Activated CD8-positive, alpha-beta T cell treated with anti-CD3 and anti-CD28 coated beads for 36 hours (primary cell): ENCODE measurements around the gene DDX1. TPM values are rescaled to one million over a fixed set of nuclear protein-coding genes. Genes with fewer than 3 reads are reported as not detected.

Source experiments
- ATAC-seq: fragments of 200-7000 bp; cut with Tn5 transposase; one replicate; pipeline ENCODE4 v1.10.0; 2021; ENCODE audit warnings: mild to moderate bottlenecking, moderate library complexity
- CTCF ChIA-PET: fragments of 350-600 bp; sonication (Branson Sonifier 250); formaldehyde crosslinking; loops from one replicate; lab custom pipeline; 2021; ENCODE audit warnings: antibody characterized with exemption; lab: Charles Lee
- POLR2A ChIA-PET: fragments of 350-600 bp; sonication (Branson Sonifier 250); formaldehyde crosslinking; loops from one replicate; lab custom pipeline; 2021; ENCODE audit warnings: antibody characterized with exemption; lab: Charles Lee
- DNase-seq: peaks from one replicate; pipeline ENCODE4 v3.0.0-alpha.2; 2020
- H3K27ac Mint-ChIP-seq: one replicate; pipeline ENCODE4 v1.8.0; 2021; ENCODE audit warnings: mild to moderate bottlenecking, mixed read lengths
- H3K27me3 Mint-ChIP-seq: one replicate; pipeline ENCODE4 v1.8.0; 2021; ENCODE audit warnings: mixed read lengths
- H3K36me3 Mint-ChIP-seq: one replicate; pipeline ENCODE4 v1.8.0; 2021; ENCODE audit warnings: low read depth, mixed read lengths
- H3K4me1 Mint-ChIP-seq: one replicate; pipeline ENCODE4 v1.8.0; 2021; ENCODE audit warnings: low read depth, mixed read lengths
- H3K4me3 Mint-ChIP-seq: one replicate; pipeline ENCODE4 v1.8.0; 2021; ENCODE audit warnings: mild to moderate bottlenecking, moderate library complexity, mixed read lengths
- H3K9me3 Mint-ChIP-seq: one replicate; pipeline ENCODE4 v1.8.0; 2021; ENCODE audit warnings: mixed read lengths
- CTCF ChIP-seq: fragments of 200-600 bp; IDR thresholded peaks from one replicate; pipeline ENCODE4 v1.8.0; 2022; ENCODE audit warnings: antibody characterized with exemption, mild to moderate bottlenecking
- intact Hi-C: fragments of 100-400 bp; cut with micrococcal nuclease; formaldehyde crosslinking; loops from one replicate; pipeline ENCODE4 v1.10.0; 2022
- total RNA-seq, 2 experiments: library from RNA; stranded (reverse); gene quantifications; one replicate each; pipeline ENCODE4 v1.2.3, GENCODE V29; 2021

Gene DDX1
- total RNA-seq, 2 experiments from 2014 or later = 90.3 to 92.5 TPM

DNA sequence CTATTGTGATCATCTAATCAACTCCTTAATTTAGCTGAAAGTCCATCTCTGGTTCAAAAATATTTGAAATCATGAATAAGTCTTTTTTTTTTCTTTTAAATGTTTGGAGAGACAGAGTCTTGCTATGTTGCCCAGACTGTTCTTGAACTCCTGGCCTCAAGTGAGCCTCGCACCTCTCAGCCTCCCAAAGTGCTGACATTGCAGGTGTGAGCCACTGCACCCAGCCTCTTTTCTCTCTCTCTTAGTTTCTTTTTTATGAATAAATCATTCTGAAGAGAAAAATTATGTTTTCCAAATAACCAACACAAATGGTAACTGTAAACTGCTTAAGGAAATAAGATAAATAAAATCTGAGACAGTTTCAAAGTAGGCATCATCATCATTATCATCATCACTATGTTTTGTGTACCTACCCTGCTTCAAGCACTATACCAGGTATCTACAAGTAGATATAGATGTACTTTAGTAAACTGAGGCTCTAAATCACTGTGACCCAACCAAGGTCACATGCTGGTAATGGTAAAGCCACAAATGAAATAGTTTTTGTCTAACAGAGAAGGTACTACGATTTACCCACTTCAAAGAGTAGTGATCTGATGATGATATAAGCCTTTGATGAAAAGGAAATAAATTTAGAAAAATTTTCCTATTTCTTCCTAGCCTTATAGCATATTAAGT is 25.5 kb upstream of the DDX1 start:
- ChIA-PET CTCF (interaction anchor here (1.2 to 2.6 kb wide), 2 partner anchors 11 to 12 kb away, joined by 8 to 21 read pairs; no protein-coding TSS in a partner anchor), POLR2A (interaction anchor here (2.2 kb wide), 1 partner anchor 26 kb away, joined by 4 read pairs; the partner anchor contains the start of gene DDX1)
- TF ChIP-seq CTCF = no peak
- intact Hi-C loops = no loop called here
- Mint-ChIP-seq H3K27me3 (peaks cover 3% of the 10 kb centered on the region), H3K27ac (no peak overlapping the region), H3K36me3 (no peaks in the 10 kb centered on the region), H3K4me1 (peaks cover 4% of the 10 kb centered on the region), H3K4me3 (no peak overlapping the region), H3K9me3 (no peaks in the 10 kb centered on the region)
- DNase-seq = no peak
- ATAC-seq = no peak

GRCh38 chr2:15566912-15567311 is 24.8 kb upstream of the DDX1 start:
- ChIA-PET CTCF (interaction anchor here (1.1 to 2.6 kb wide), 3 partner anchors 8 to 21 kb away, joined by 3 to 21 read pairs (median 3); no protein-coding TSS in a partner anchor), POLR2A (interaction anchor here (2.2 kb wide), 1 partner anchor 25 kb away, joined by 4 read pairs; the partner anchor contains the start of gene DDX1)
- Mint-ChIP-seq H3K4me1 (peaks cover 4% of the 10 kb centered on the region), H3K27me3 (peaks cover 3% of the 10 kb centered on the region), H3K9me3 (no peaks in the 10 kb centered on the region), H3K36me3 (no peaks in the 10 kb centered on the region), H3K27ac (no peak overlapping the region), H3K4me3 (no peak overlapping the region)
- TF ChIP-seq CTCF = no peak
- ATAC-seq (no peak), DNase-seq (no peak)
- intact Hi-C loops = no loop called here

DNA sequence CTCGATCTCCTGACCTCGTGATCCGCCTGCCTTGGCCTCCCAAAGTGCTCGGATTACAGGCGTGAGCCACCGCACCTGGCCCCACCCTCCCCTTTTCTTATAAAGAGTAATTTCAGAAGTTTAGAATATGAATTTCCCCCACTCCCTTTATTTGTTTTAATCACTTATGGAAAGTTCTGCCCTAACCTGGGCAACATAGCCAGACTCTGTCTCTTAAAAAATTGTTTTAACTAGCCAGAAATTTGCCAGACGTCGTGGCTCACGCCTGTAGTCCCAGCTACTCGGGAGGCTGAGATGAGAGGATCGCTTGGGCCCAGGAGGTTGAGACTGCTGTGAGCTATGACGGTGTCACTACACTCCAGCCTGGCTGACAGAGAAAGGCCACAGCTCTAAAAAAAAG is 22.8 kb upstream of the DDX1 start:
- ChIA-PET POLR2A (no interaction called here), CTCF (interaction anchor here (1.1 to 2.6 kb wide), 2 partner anchors 8 to 9 kb away, joined by 3 to 21 read pairs; partner anchors contain the start of gene NBAS)
- intact Hi-C loops = no loop called here
- no peaks in the 10 kb centered on the region for H3K4me1 Mint-ChIP-seq
- H3K36me3 Mint-ChIP-seq = no peaks in the 10 kb centered on the region
- H3K27me3 Mint-ChIP-seq = peaks cover 3% of the 10 kb centered on the region
- no peaks in the 10 kb centered on the region for H3K9me3 Mint-ChIP-seq
- no peak for DNase-seq
- ATAC-seq = no peak
- H3K27ac Mint-ChIP-seq = no peak overlapping the region
- no peak for TF ChIP-seq CTCF
- no peak overlapping the region for H3K4me3 Mint-ChIP-seq

GRCh38 chr2:15570104-15570503 is 21.6 kb upstream of the DDX1 start:
- intact Hi-C loops = no loop called here
- POLR2A ChIA-PET = interaction anchor here (0.9 kb wide), 1 partner anchor 12 kb away, joined by 3 read pairs; no protein-coding TSS in a partner anchor
- no peak for TF ChIP-seq CTCF
- Mint-ChIP-seq H3K9me3 (no peaks in the 10 kb centered on the region), H3K27ac (no peak overlapping the region), H3K4me3 (no peak overlapping the region), H3K4me1 (no peaks in the 10 kb centered on the region), H3K27me3 (peaks cover 3% of the 10 kb centered on the region), H3K36me3 (no peaks in the 10 kb centered on the region)
- CTCF ChIA-PET = interaction anchor here (1.1 kb wide), 1 partner anchor 9 kb away, joined by 3 read pairs; the partner anchor contains the start of gene NBAS
- ATAC-seq (no peak), DNase-seq (no peak)

- intact Hi-C loops = no loop called here
- Mint-ChIP-seq H3K4me3 (no peak overlapping the region), H3K9me3 (no peaks in the 10 kb centered on the region), H3K4me1 (no peaks in the 10 kb centered on the region), H3K27me3 (peaks cover 3% of the 10 kb centered on the region), H3K36me3 (no peaks in the 10 kb centered on the region), H3K27ac (no peak overlapping the region)
- no peak for ATAC-seq
- no peak for TF ChIP-seq CTCF
- CTCF ChIA-PET = interaction anchor here (1.4 kb wide), 1 partner anchor 16 kb away, joined by 3 read pairs; no protein-coding TSS in a partner anchor
- POLR2A ChIA-PET = no interaction called here
- no peak for DNase-seq
Measured at GRCh38 chr2:15571729-15572128, 19.9 kb upstream of the DDX1 start.
